Mesenchymal stem cell (in vitro differentiated cells and primary cell): ENCODE results near the gene MAGED2.

Source experiments
- DNase-seq: peaks from one replicate; pipeline ENCODE4 v3.0.0-alpha.2; 2013
- H2AFZ ChIP-seq: one replicate; pipeline ENCODE4 v1.6.1; 2013; ENCODE audit warnings: low read depth, mild to moderate bottlenecking, control low read depth, inconsistent platforms, low read length, moderate library complexity
- H2AK5ac ChIP-seq: 2 replicates; pipeline ENCODE4 v1.6.1; 2013; ENCODE audit warnings: low read length, moderate library complexity, mild to moderate bottlenecking, inconsistent platforms; ENCODE audit not compliant: severe bottlenecking
- H2BK120ac ChIP-seq: one replicate; pipeline ENCODE4 v1.6.1; 2013; ENCODE audit warnings: low read depth, mild to moderate bottlenecking, inconsistent platforms, low read length, moderate library complexity
- H2BK12ac ChIP-seq, 2 experiments: one replicate each; pipeline ENCODE4 v1.6.1; 2013; ENCODE audit warnings: inconsistent platforms in 2 of 2, low read length in 2 of 2, mild to moderate bottlenecking in 2 of 2, moderate library complexity in 2 of 2, control low read depth in 1 of 2
- H2BK15ac ChIP-seq: one replicate; pipeline ENCODE4 v1.6.1; 2013; ENCODE audit warnings: mild to moderate bottlenecking, low read depth, inconsistent platforms; ENCODE audit not compliant: poor library complexity, severe bottlenecking
- H2BK5ac ChIP-seq: 2 replicates; pipeline ENCODE4 v1.6.1; 2013; ENCODE audit warnings: low read depth, mild to moderate bottlenecking, low read length, control low read depth, inconsistent platforms; ENCODE audit not compliant: poor library complexity, severe bottlenecking
- H3K14ac ChIP-seq, 2 experiments: one replicate each; pipeline ENCODE4 v1.6.1; 2013; ENCODE audit warnings: inconsistent platforms in 2 of 2, low read length in 2 of 2, control low read depth in 1 of 2, mild to moderate bottlenecking in 1 of 2, moderate library complexity in 1 of 2
- H3K18ac ChIP-seq, 2 experiments: one replicate each; pipeline ENCODE4 v1.6.1; 2013; ENCODE audit warnings: inconsistent platforms in 2 of 2, low read length in 2 of 2, control low read depth in 1 of 2, low read depth in 1 of 2, mild to moderate bottlenecking in 1 of 2
- H3K23ac ChIP-seq, 2 experiments: one replicate each; pipeline ENCODE4 v1.6.1; 2013; ENCODE audit warnings: inconsistent platforms in 2 of 2, low read length in 2 of 2, mild to moderate bottlenecking in 2 of 2, moderate library complexity in 2 of 2, control low read depth in 1 of 2
- H3K27ac ChIP-seq: 2 replicates; pipeline ENCODE4 v1.5.1; 2013; ENCODE audit warnings: mild to moderate bottlenecking, moderate library complexity, low read length, control low read depth, inconsistent platforms; ENCODE audit not compliant: poor library complexity, severe bottlenecking
- H3K27me3 ChIP-seq, 2 experiments: 2 replicates each; pipeline versions ENCODE4 v1.6.1 to v1.7.0; 2013; ENCODE audit warnings: low read length in 2 of 2, mild to moderate bottlenecking in 2 of 2, moderate library complexity in 2 of 2, control low read depth in 1 of 2, inconsistent platforms in 1 of 2; ENCODE audit not compliant: control insufficient read depth in 1 of 2, insufficient read depth in 1 of 2
- H3K36me3 ChIP-seq, 2 experiments: 2 replicates each; pipeline versions ENCODE4 v1.6.1 to v1.7.0; 2013; ENCODE audit warnings: low read length in 2 of 2, control low read depth in 1 of 2, inconsistent platforms in 1 of 2, low read depth in 1 of 2, mild to moderate bottlenecking in 1 of 2; ENCODE audit not compliant: insufficient read depth in 2 of 2, control insufficient read depth in 1 of 2
- H3K4ac ChIP-seq, 2 experiments: one replicate each; pipeline ENCODE4 v1.6.1; 2013; ENCODE audit warnings: inconsistent platforms in 2 of 2, low read length in 2 of 2, mild to moderate bottlenecking in 2 of 2, moderate library complexity in 2 of 2, control low read depth in 1 of 2, low read depth in 1 of 2
- H3K4me1 ChIP-seq: 2 replicates; pipeline ENCODE4 v1.6.1; 2013; ENCODE audit warnings: low read depth, low read length, control low read depth; ENCODE audit not compliant: control insufficient read depth, insufficient read depth
- H3K4me2 ChIP-seq: 2 replicates; pipeline ENCODE4 v1.6.1; 2013; ENCODE audit warnings: low read length, mild to moderate bottlenecking, inconsistent platforms; ENCODE audit not compliant: poor library complexity, severe bottlenecking
- H3K4me3 ChIP-seq, 2 experiments: 2 replicates each; pipeline versions ENCODE4 v1.5.1 to v1.7.0; 2013; ENCODE audit warnings: low read length in 2 of 2, mild to moderate bottlenecking in 2 of 2, control low read depth in 1 of 2, low read depth in 1 of 2; ENCODE audit not compliant: insufficient read depth in 1 of 2
- H3K79me1 ChIP-seq: replicated peaks from 2 replicates; pipeline ENCODE4 v1.6.1; 2013; ENCODE audit warnings: mild to moderate bottlenecking, control low read depth, low read length, inconsistent platforms; ENCODE audit not compliant: poor library complexity, severe bottlenecking
- H3K9ac ChIP-seq: 2 replicates; pipeline ENCODE4 v1.7.0; 2013; ENCODE audit warnings: mild to moderate bottlenecking, low read length, moderate library complexity
- H3K9me3 ChIP-seq: 2 replicates; pipeline ENCODE4 v1.7.0; 2013; ENCODE audit warnings: mild to moderate bottlenecking, low read length; ENCODE audit not compliant: control insufficient read depth
- H4K8ac ChIP-seq: one replicate; pipeline ENCODE4 v1.6.1; 2013; ENCODE audit warnings: inconsistent platforms, mild to moderate bottlenecking, low read length, moderate library complexity
- H4K91ac ChIP-seq: one replicate; pipeline ENCODE4 v1.6.1; 2013; ENCODE audit warnings: mild to moderate bottlenecking, low read length, inconsistent platforms
- WGBS: methylation state at CpG from one replicate; pipeline ENCODE4 v1.1.7; 2013; ENCODE audit warnings: mixed read lengths; 5-methylcytosine and 5-hydroxymethylcytosine counted together

The MAGED2 gene

GRCh38 chrX:54810532-54810931 is 3.0 kb downstream of the MAGED2 start:
- no peak for DNase-seq
- Histone ChIP-seq H3K23ac (no peak overlapping the region), H2BK5ac (no peak overlapping the region), H2BK15ac (no peak overlapping the region), H3K4me1 (peaks cover 14% of the 10 kb centered on the region), H2AFZ (no peak overlapping the region), H3K4ac (no peak overlapping the region), H3K9me3 (no peaks in the 10 kb centered on the region), H3K27ac (no peak overlapping the region), H3K79me1 (peaks cover 7% of the 10 kb centered on the region), H3K18ac (no peak overlapping the region), H3K27me3 (peaks cover 0 to 18% of the 10 kb centered on the region in 2 experiments), H2BK12ac (no peak overlapping the region), H2BK120ac (no peak overlapping the region), H3K36me3 (peaks cover 47 to 56% of the 10 kb centered on the region in 2 experiments), H4K91ac (no peak overlapping the region), H4K8ac (no peak overlapping the region), H2AK5ac (no peak overlapping the region), H3K4me2 (peak overlapping the region; percentile 41), H3K9ac (no peak overlapping the region), H3K4me3 (peak overlapping the region in 1 of 2 experiments; percentile 88), H3K14ac (no peak overlapping the region)
- WGBS: 94% methylated on average over 5 of the region's 5 CpGs

DNA sequence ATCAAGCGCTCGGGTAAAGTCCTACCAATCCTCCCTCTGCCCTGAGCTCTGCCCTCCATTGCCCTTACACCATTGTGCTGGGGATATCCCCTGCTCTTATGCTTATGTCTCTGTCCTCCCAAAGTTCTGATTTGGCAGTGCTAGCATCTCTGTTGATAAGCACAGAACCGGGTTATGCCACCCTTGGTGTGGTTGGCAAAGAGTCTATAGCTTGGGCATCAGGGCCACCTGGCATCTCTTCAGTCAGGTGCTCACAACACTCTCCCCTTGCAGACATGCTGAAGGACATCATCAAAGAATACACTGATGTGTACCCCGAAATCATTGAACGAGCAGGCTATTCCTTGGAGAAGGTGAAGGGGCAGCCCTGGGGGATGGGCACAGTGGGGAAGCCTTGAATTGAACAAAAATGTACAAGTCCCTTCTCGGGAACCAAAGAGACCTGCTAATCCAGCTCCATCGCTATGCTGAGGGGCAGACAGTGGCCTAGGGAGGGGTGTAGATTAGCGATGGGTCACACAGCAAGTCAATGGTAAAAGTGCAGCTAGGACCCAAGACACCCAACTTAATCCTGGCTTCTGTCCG is 3.8 kb downstream of the MAGED2 start:
- Histone ChIP-seq H3K27ac (no peak overlapping the region), H3K4me1 (peaks cover 14% of the 10 kb centered on the region), H2BK15ac (no peak overlapping the region), H3K27me3 (peaks cover 0 to 15% of the 10 kb centered on the region in 2 experiments), H3K14ac (no peak overlapping the region), H2AK5ac (no peak overlapping the region), H3K23ac (no peak overlapping the region), H3K36me3 (peaks cover 48 to 64% of the 10 kb centered on the region in 2 experiments), H3K9me3 (no peaks in the 10 kb centered on the region), H2BK12ac (no peak overlapping the region), H2BK120ac (no peak overlapping the region), H2AFZ (no peak overlapping the region), H4K91ac (no peak overlapping the region), H3K18ac (no peak overlapping the region), H4K8ac (no peak overlapping the region), H3K9ac (no peak overlapping the region), H3K4me3 (no peak overlapping the region), H2BK5ac (no peak overlapping the region), H3K79me1 (peaks cover 7% of the 10 kb centered on the region), H3K4me2 (no peak overlapping the region), H3K4ac (no peak overlapping the region)
- no peak for DNase-seq
- 100% methylated on average over 9 of the region's 9 CpGs for WGBS

DNA sequence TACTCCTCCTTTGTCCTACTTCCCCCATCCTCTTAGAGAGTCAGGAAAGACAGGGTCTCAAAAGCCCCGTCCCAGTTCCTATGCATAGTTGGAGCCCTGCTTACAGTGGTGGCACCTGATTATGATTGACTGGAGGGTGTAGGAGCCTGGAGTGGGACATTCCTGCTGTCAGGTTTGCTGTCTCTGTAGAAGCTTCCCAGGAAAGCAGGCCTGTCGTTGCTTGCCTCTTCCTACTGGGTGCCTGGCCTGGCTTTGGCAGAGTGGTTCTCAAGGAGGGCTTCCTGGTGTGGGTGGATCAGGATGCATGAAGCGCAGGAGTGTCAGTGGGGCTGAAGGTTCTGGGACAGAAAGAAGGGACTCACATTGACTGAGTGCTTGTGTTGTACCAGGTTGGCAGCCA is 4.8 kb downstream of the MAGED2 start:
- Histone ChIP-seq H2BK15ac (no peak overlapping the region), H3K9ac (no peak overlapping the region), H2AFZ (no peak overlapping the region), H3K4me2 (no peak overlapping the region), H3K14ac (no peak overlapping the region), H2BK5ac (no peak overlapping the region), H3K79me1 (peaks cover 7% of the 10 kb centered on the region), H3K27ac (no peak overlapping the region), H3K4ac (no peak overlapping the region), H3K4me1 (peaks cover 14% of the 10 kb centered on the region), H3K18ac (no peak overlapping the region), H3K36me3 (peaks cover 49 to 65% of the 10 kb centered on the region in 2 experiments), H3K23ac (no peak overlapping the region), H3K9me3 (no peaks in the 10 kb centered on the region), H2AK5ac (no peak overlapping the region), H4K8ac (no peak overlapping the region), H3K27me3 (peaks cover 0 to 12% of the 10 kb centered on the region in 2 experiments), H2BK12ac (no peak overlapping the region), H4K91ac (no peak overlapping the region), H3K4me3 (no peak overlapping the region), H2BK120ac (no peak overlapping the region)
- no peak for DNase-seq
- WGBS: 94% methylated on average over 3 of the region's 3 CpGs

DNA sequence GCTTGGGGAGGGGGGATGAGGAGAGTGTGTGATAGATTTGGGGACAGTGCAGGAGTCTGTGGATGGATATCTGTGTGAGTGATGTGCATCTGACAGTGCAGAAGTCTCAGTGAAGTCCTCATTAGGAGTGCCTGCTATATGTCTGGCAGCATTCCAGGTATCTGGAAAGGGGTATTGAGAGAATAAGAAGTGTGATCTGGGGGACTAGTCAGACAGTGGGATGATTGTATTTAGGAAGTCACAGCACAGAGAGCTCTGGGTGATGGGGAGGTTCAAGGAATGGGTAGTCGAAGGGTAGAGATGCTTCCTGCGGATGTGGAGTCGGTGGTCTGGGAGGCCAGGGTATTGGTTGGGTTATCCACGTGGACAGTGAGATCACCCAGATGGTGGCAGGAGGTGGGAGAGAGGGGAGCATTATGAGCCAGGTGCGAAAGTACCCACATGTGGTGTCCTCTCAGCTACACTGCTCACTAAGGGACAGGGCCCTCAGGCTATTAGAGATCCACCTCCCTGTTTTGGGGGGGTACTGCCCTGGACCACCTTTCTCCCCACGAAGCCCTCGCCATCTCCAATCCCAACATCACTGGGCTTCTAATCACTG is 9.8 kb downstream of the MAGED2 start:
- Histone ChIP-seq H3K4me3 (no peak overlapping the region), H3K9ac (no peak overlapping the region), H3K27me3 (peaks cover 0 to 28% of the 10 kb centered on the region in 2 experiments), H3K79me1 (peaks cover 3% of the 10 kb centered on the region), H2AK5ac (no peak overlapping the region), H4K8ac (no peak overlapping the region), H3K27ac (no peak overlapping the region), H3K23ac (no peak overlapping the region), H2AFZ (no peak overlapping the region), H3K4ac (no peak overlapping the region), H3K9me3 (no peaks in the 10 kb centered on the region), H3K4me1 (peaks cover 2% of the 10 kb centered on the region), H2BK5ac (no peak overlapping the region), H2BK15ac (no peak overlapping the region), H2BK120ac (no peak overlapping the region), H2BK12ac (no peak overlapping the region), H4K91ac (no peak overlapping the region), H3K14ac (no peak overlapping the region), H3K4me2 (no peak overlapping the region), H3K18ac (no peak overlapping the region), H3K36me3 (peaks cover 29 to 42% of the 10 kb centered on the region in 2 experiments)
- DNase-seq: no peak
- WGBS: 79% methylated on average over 3 of the region's 7 CpGs
